ENCODE results near the gene OSBPL6.

Gene OSBPL6

DNA sequence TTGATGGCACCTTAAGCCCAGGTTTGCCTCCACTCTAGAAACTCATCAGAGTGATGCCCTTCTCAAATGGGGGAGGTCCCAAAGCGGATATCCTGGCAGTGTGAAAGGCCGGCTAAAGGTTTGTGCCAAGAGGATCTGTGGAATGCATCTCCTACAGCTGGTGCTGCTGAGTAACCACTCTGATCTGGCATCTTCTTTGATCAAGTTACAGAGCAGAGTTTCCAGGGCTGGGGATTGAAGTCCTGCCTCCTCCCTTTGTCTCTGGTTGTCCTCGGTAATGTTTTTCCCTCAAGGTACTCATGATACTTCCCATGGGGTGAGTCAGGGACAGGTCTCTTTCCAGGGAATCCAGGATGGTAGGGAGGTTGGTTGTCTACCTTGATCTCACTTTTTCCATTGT lies 232.1 kb downstream of the OSBPL6 start:
- DNase-seq (ENCODE audit: low read depth in 1 of 2, low spot score in 1 of 2): no peak

GRCh38 chr2:178427458-178427857 lies 233.1 kb downstream of the OSBPL6 start:
- DNase-seq (ENCODE audit: low read depth in 1 of 2, low spot score in 1 of 2): no peak

GRCh38 chr2:178428396-178428806 lies 234.1 kb downstream of the OSBPL6 start:
- DNase-seq (ENCODE audit: low read depth in 1 of 2, low spot score in 1 of 2): no peak

GRCh38 chr2:178429336-178429735 lies 235.0 kb downstream of the OSBPL6 start:
- no peak for DNase-seq (ENCODE audit: low read depth in 1 of 2, low spot score in 1 of 2)

- no peak for DNase-seq (ENCODE audit: low read depth in 1 of 2, low spot score in 1 of 2)
Observed at GRCh38 chr2:178436662-178437061, 242.3 kb downstream of the OSBPL6 start.

GRCh38 chr2:178441426-178441825 lies 247.1 kb downstream of the OSBPL6 start:
- DNase-seq (ENCODE audit: low read depth in 1 of 2, low spot score in 1 of 2): no peak

DNA sequence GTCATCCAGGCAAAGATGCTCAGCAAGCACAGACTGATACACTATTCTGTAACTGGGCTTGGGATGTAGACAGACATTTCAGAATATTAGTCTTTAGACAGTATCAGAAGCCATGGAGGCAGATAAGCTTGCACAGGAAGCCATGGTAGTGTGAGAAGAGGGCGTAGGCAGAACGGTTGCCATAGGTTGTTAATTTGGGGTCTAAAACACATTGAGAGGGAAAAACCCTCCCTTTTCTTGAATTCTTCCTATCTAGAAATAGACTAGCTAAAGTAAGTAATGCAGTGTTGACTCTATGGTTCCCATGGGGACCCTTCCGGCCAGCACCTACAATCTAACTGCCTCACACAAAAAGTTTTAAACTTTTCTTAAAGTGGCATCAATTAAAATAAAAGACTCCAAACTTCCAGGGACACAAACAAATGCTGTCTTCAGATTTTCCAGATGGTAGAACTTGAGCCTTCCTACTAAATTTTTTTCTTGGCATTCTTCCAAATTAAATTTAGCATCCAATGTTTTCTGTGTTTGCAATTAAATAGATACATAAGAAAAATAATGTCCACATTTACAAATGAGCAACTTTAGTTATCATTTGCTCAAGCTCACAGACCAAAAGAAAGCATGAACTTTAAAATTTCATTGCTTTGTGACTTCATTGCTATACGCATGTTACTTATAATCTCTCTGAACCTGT lies 254.8 kb downstream of the OSBPL6 start:
- DNase-seq (ENCODE audit: low read depth in 1 of 2, low spot score in 1 of 2): no peak

GRCh38 chr2:178449700-178450523 lies 255.6 kb downstream of the OSBPL6 start:
- DNase-seq (ENCODE audit: low read depth in 1 of 2, low spot score in 1 of 2): no peak

DNA sequence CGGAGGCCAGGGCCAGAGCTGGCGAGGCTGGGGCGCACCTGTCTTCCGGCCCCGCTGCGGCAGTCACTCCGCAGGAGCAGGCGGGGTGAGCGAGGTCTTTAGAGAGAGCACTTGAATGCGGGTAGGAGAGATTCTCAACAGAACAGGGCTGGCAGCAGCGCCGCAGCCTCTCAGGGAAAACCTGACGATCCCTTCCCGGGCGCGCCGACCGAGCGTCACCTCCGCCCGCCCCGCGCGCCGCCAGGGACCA lies 256.1 kb downstream of the OSBPL6 start:
- DNase-seq (ENCODE audit: low read depth in 1 of 2, low spot score in 1 of 2): peak in 1 of 2 donors; percentile 66

GRCh38 chr2:178450774-178451525 lies 256.6 kb downstream of the OSBPL6 start, which contains the start of the genes PJVK and PRKRA:
Gene PJVK, plus strand, starts transcription at chr2:178451378. Its CDS starts 2,032 bp downstream, at chr2:178453410.
Gene PRKRA, minus strand, starts transcription at chr2:178451175. Its CDS starts 145 bp downstream, at chr2:178451030.
- peak; percentile 90 to 96 for DNase-seq (ENCODE audit: low read depth in 1 of 2, low spot score in 1 of 2)

- DNase-seq (ENCODE audit: low read depth in 1 of 2, low spot score in 1 of 2): no peak
Observed at GRCh38 chr2:178452334-178452733, 258.0 kb downstream of the OSBPL6 start.
